GM12874 (cell line): ENCODE data around the gene FBXW11.

Experiments used
- TF ChIP-seq, protein P1 (sequence below): IDR thresholded peaks from 2 replicates; pipeline ENCODE4 v1.5.1; 2011; ENCODE audit warnings: low read depth, mild to moderate bottlenecking, control low read depth, low read length, moderate library complexity; ENCODE audit not compliant: insufficient read depth

The FBXW11 gene

DNA sequence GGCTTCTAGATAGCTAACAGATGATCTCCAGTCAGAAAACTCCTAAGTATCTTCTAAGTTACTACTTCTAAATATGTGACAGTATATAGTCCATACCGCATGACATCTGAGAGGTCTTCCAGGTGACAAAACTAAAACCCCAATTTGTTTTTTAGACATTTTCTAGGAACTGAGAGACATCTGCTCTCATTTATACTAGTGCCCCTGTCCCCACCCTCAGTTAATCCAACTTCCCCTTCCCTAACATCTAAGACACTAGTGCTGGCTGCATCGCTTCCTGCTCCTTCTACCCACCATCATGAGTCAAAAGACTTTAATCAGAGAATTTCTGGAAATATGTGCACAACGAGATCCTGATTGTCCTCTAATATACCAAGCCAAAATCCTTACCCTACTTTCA is 37.9 kb downstream of the FBXW11 start:
- TF ChIP-seq, protein P1, sequence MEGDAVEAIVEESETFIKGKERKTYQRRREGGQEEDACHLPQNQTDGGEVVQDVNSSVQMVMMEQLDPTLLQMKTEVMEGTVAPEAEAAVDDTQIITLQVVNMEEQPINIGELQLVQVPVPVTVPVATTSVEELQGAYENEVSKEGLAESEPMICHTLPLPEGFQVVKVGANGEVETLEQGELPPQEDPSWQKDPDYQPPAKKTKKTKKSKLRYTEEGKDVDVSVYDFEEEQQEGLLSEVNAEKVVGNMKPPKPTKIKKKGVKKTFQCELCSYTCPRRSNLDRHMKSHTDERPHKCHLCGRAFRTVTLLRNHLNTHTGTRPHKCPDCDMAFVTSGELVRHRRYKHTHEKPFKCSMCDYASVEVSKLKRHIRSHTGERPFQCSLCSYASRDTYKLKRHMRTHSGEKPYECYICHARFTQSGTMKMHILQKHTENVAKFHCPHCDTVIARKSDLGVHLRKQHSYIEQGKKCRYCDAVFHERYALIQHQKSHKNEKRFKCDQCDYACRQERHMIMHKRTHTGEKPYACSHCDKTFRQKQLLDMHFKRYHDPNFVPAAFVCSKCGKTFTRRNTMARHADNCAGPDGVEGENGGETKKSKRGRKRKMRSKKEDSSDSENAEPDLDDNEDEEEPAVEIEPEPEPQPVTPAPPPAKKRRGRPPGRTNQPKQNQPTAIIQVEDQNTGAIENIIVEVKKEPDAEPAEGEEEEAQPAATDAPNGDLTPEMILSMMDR: no peak

DNA sequence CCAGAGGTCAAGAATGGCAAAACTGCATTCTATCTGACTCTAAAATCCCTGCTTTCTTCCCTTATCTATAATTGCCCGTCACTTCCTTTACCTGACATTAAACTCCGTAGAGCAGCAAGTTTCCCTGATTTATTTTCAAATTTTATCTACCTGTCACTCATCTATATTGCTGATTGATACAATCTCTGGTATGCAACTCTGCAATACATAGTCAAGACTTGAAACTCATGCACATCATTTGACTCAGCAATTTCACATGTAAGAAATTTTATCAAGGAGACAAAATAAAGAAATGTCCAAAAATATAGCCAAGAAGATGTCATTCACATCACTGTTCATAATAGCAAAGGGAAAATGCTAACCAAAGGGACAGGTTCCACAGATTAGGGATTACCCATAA is 39.5 kb downstream of the FBXW11 start:
- TF ChIP-seq, protein P1: no peak

DNA sequence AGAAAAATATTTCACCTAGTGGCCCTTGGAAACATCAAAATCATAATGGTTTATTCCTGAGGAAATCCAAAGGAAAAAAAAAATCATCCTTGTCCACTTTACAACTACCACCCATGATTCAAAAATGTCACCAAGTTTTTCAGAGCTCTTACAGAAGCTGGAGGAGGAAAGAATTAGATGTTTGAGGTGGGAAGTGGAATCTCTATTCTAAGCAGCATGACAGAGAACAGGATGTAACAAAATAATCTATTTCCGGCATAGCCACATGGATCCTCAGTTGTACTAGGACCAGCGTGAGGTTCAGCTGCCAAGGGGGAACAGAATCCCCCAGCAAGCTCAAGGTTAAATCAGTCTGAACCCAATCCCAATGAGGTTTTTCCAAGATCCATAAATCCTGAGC is 40.2 kb downstream of the FBXW11 start:
- TF ChIP-seq, protein P1: no peak

DNA sequence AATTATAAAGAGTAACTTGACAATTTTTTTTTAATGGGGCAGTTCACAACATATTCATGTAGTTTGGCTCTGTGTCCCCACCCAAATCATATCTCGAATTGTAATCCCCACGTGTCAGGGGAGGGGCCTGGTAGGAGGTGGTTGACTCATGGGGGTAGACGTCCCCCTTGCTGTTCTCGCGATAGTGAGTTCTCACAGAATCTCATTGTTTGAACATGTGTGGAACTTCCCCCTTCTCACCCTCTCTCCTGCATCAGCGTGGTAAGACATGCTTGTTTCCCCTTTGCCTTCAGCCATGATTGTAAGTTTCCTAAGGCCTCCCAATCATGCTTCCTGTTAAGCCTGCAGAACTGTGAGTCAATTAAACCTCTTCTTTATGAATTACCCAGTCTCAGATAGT is 40.7 kb downstream of the FBXW11 start:
- TF ChIP-seq, protein P1: no peak

DNA sequence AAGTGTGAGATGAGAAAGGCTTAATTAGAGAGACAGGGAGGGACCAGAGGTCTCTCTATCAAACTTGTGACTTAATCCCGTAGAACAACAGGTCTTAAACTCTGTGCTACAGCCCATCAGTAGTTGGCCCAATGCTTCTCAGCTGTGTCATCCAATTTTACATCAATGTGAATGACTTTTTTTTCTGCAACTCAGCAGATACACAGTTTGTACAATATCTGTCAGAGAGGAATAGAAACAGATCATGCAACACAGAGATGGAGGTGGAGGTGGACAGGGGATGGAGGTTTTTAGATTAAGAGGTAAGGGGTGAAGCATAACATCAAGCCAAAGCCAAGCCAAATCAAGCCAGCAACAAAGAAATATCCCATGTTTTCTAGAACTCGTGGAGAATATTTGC is 43.0 kb downstream of the FBXW11 start:
- TF ChIP-seq, protein P1: no peak

DNA sequence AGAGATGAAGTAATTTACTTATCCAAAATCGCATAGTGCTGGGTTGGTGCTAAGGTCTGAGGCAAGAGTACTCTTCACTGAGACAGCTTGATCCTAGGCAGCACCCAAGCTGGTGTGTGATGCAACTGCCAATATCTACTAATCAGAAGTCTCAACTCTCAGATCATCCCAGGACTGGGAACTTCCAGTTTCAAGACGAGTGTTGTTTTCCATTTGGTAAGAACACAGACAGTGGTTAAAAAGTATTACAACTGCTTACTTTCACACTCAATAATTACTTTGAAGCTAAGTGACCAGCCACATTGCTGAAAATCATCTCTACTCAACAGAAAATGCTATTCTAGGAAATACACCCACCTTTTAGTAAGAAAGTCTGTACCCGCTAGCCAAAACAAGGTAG is 45.3 kb downstream of the FBXW11 start:
- TF ChIP-seq, protein P1: no peak

DNA sequence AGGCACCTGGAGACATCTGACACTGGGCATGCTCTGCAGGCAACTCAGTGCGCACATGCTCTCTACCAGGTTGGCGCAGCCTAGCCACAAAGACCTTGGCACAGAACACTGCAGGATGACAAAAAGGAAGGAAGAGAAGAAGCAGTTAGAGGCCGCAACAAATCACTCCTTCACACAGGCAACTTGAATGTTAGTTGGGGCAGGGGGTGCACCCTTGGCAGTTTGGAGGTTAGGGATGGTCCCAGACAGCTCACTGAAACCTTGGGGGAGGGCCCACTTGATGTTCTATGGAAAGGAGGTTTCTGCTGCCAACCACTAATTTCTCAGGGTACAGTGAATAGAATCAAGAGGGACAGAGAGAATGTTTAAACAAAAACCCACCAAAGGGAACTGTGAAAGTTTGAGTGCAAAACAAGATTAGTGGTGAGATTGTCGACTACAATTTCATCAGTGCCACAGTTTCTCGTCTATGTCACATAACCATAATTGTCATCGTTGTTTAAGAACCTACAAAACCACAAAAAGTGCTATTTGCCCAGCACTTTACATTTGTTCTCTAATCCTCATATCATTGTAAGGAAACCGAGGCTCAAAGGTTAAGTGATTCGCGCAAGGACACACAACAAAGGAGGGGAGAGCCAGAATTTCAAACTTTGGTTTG is 48.7 kb downstream of the FBXW11 start:
- TF ChIP-seq, protein P1: no peak

DNA sequence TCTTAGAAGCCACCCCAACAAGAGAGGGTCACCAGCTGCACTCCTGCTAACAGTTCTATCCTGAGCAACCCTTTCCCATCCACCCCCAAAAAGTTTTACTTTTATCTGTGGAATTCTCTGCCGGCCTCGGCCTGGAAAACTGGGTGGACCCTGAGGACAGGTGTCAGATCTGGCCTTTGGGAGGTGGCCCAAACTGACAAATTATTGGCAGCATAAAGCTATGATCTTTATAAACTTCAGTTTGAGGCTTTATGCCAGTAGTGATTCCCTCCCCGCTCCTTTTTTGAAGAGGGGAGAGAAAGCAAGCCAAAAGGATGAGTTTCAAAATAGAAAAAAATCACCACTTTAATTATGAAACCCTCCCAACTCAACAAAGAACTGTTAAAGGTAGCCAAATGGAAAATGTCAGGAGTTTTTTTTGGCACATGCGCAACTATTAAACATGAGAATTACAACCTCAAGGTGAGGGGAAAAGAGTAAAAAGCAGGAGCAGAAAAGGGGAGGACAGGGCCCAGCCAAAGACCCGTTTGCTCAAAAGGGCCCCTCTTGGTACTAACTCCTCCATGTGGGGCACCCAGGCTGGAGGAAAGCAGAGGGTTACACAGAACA is 49.4 kb downstream of the FBXW11 start:
- TF ChIP-seq, protein P1: no peak
